Activated CD4-positive, alpha-beta T cell treated with anti-CD3 and anti-CD28 coated beads for 4 hours (primary cell): ENCODE results near the gene WDR89.
"Not testable (repeated sequence)": the region's sequence is repeated elsewhere in the genome, so short reads cannot be mapped to it uniquely, and the experiment has no call there.

ENCODE experiments used
- DNase-seq, 2 donors: peaks; one replicate each; pipeline ENCODE4 v3.0.0-alpha.2; 2020

WDR89 gene

GRCh38 chr14:63652406-63652805 lies 10.7 kb upstream of the WDR89 start:
- DNase-seq, result no peak

DNA sequence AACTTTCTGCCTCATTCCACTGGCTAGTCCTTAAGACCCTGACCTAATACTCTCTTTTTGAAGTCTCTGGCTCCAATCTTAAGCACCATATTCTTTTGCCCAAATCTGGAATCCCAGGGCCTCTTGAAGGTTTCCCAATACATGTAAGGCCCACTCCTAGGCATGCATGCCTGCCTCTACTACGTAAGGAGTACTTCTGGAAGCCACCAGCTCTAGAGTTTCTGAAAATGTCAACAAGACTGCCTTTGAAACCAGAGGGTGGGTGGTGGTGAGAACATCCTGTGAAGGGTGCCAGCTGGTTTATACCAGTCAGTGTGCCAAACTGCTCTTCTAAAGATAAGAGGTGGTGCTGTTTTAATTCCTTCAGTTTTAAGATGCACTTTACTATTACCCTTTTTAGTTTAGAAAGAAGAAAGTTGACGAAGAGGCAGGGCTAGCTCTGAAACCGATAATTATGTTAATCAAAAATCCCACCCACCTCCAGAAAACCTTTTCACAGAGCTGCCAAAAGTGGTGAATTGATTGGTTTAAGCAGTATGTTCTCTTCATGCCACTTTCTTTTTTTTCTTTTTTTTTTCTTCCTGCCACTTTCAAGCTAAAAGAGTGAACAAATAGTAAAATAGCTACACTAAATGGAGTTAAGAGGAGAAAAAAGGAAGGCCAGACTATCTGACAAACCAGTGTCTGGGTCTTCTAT lies 8.7 kb upstream of the WDR89 start:
- DNase-seq, result peak; percentile 39 to 46

GRCh38 chr14:63647696-63648410 lies 6.2 kb upstream of the WDR89 start:
- no peak for DNase-seq

DNA sequence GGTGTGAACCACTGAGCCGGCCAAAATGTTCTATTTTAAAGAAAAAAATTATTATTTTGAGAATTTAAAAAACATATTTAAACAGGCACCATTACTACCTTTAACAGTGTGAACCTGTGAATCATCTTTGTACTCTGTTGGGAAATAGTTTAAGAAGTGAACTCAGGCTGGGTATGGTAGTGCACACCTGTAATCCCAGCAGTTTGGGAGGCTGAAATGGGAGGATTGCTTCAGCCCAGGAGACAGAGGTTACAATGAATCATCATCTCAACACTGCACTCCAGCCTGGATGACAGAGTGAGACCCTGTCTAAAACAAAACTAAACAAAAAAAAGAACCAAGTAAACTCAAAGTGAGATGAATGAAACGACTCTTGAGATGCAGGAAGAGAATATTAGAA lies 3.1 kb upstream of the WDR89 start:
- DNase-seq, result no peak

DNA sequence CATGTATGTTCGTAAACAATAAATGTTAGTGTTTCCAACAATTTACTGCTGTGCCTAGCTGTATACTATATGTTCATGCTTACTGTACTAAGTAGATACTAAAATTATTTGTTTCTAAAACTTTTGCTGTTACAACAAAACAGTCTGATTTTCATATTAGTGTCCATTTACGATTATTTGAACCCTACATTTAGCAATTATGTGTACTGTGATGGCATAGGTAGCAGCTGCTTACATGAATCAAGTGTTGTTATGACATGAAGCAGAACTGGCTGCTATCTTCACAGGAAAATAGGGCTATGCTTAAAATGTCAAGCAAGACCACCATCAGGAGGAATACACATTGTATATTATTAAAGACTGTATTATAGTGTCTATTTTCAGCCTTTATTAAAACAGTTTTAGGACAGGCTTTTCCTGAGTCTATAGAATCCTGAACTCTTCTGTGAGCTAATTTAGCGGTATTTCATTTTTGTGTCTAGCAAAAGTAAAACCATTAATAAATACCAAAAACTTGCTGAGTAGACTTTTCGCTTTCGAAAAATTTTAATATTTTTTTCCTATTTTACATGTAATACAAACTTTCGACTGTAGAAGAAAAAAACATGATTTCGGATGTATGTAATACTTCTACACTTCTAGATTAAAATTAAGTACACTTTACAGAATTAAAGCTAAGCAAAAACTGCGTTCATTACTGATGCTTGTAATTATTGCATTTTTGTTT lies 1.1 kb upstream of the WDR89 start:
- no peak for DNase-seq

DNA sequence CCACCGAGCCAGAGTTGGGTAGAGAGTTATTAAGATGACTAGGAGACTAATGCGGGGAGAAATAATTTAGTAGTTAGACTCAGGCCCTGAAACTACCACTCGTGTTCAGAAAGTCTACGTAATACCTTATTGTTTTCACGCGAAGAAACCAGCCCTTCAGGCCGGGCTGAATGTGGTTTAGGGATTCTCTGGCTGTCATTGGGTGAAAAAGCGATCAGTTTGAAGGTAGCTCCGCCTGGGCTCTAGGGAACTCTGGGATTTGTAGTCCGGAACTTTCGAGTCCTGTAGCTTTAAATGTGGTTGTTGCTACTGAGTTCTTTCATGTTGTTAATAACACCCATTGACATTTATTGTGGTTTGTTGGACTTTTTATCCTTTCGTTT lies 549 bp upstream of the WDR89 start:
- peak; percentile 80 to 81 for DNase-seq

GRCh38 chr14:63638493-63638892 lies 3.2 kb downstream of the WDR89 start:
- DNase-seq, result no peak

DNA sequence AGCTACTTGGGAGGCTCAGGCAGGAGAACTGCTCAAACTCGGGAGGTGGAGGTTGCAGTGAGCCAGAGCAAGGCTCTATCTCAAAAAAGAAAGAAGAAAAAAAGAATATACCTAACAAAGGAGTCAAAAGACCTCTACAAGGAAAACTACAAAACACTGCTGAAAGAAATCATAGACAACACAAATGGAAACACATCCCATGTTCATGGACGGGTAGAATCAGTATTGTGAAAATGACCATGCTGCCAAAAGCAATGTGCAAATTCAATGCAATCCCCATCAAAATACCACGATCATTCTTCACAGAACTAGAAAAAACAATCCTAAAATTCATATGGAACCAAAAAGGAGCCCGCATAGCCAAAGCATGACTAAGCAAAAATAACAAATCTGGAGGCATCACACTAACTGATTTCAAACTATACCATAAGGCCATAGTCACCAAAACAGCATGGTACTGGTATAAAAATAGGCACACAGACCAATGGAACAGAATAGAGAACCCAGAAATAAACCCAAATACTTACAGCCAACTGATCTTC lies 5.5 kb downstream of the WDR89 start:
- not testable (repeated sequence) for DNase-seq

GRCh38 chr14:63633801-63634200 lies 7.9 kb downstream of the WDR89 start:
- no peak for DNase-seq

DNA sequence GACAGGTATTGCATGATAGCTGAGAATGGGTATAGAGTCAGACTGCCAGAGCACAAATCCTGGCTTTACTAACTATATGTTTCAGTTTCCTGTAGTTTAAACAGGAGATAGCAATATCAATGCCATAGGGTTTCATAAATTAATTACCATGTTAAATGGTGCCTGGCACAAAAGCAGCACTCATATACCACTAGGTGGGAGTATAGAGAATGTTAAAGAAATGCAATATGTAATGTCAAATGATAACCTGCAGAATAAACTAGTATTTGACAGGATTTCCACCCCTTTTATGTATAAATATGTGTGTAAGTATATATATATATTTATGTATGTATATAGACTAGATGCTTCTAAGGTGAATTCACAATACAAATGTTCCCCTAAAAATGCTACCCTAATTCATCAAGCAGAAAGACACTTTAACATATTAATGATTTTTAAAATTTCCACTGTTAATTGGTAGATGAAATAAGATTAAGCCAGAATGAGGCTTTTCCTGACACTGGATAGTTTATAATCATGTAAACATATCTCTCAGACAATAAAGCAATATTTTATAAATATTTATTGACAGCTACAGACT lies 8.6 kb downstream of the WDR89 start:
- DNase-seq, result peak in 1 of 2 donors; percentile 8

DNA sequence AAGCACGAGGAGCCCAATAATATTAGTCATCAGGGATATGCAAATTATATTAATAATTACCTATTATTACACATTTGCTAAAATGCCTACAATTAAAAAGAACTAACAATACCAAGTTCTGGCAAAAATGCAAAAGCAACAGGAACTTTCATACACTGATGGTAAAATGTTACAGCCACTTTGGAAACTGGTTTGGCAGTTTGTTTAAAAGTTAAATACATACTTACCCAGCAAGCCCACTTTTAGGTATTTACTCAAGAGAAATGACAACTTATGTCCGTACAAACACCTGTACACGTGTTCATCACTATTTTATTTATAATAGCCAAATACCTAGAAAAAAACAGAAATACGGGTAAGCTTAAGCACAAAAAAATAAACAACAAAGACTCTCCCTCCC lies 17.0 kb downstream of the WDR89 start:
- no peak for DNase-seq

DNA sequence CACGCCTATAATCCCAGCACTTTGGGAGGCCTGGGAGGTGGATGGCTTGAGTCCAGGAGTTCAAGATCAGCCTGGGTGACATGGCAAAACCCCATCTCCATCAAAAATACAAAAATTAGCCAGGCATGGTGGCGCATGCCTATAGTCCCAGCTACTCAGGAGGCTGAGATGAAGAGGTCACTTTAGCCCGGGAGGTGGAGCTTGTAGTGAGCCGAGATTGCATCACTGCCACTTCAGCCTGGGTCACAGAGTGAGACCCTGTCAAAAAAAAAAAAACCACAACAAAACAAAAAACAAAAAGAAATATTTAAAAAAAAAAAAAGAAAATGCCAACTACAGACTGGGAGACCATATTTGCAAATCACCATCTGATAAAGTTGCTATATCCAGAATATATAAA lies 17.5 kb downstream of the WDR89 start:
- no peak for DNase-seq

DNA sequence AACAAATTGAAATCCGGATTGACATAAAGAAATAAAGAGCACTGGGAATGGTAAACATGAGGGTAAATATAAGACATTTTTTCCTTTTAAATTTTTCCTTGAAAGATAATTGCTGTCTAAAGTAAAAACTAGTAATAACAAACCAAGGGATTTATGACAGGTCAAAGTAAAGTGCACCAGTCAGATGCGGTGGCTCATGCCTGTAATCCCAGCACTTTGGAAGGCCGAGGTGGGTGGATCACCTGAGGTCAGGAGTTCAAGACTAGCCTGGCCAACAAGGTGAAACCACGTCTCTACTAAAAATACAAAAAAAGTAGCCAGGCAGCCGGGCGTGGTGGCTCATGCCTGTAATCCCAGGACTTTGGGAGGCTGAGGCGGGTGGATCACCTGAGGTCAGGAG lies 19.7 kb downstream of the WDR89 start:
- not testable (repeated sequence) for DNase-seq

- DNase-seq, result no peak
Measured at GRCh38 chr14:63616015-63616414, 25.7 kb downstream of the WDR89 start.

DNA sequence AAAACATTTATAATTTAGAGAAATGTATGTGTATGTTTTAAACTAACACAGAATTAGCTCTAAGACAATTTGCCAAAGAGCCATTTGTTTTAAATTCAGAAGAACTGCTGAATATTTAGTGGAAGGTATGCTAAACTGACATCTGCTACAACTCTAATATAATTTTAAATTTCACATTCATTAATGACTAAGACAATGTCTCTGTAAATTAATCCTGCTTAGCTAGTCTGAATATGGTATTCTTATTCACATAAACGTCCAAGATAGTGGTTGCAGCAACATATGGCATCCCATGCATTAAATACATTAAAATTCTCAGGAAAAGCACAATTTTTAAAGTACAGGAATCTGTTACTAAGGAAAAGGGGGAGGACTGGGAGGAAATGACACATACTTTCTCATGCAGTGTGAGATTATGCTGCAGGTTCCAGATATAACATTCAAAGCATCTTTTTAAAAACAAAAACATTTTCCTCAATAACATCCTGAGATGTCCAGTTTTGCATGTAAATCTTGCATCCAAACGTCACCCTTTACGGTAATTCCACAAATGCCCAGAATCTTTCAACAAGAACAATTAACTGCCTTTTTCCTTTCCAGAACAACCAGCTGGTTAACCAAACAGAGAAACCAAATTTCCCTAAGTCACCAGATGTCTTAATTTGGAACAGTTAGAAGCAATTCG lies 26.9 kb downstream of the WDR89 start:
- no peak for DNase-seq

GRCh38 chr14:63611078-63611477 lies 30.6 kb downstream of the WDR89 start:
- DNase-seq, result no peak

- DNase-seq, result no peak
Measured at GRCh38 chr14:63605041-63605532, 36.6 kb downstream of the WDR89 start.

GRCh38 chr14:63604626-63605025 lies 37.0 kb downstream of the WDR89 start:
- DNase-seq, result no peak

- DNase-seq, result no peak
Measured at GRCh38 chr14:63603749-63604277, 37.9 kb downstream of the WDR89 start.

DNA sequence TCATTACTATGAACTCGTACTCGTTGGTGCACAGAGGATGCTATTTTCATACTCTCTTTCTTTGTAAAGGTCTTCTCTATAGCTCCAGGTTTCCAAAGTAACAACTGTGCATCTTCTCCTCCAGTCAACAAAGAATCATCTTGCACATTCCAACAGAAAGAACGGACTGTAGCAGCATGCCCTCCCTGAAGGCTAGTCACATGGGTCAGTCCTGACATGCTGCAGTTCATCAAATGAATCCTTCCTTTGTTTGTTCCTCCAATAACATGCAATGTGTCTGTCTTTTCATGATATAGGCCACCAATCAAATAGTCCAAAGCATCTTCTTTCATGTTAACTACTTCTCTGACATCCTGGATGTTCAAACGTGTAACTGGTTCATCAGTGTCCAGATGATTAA lies 42.9 kb downstream of the WDR89 start:
- no peak for DNase-seq

GRCh38 chr14:63596998-63597658 lies 44.5 kb downstream of the WDR89 start:
- no peak for DNase-seq
